Left ventricle myocardium inferior (tissue), 1 donor: Measurements from ENCODE around the gene BSG. TPM values are rescaled to one million over a fixed set of nuclear protein-coding genes. Genes with fewer than 3 reads are reported as not detected.
"Not testable (repeated sequence)": the region's sequence is repeated elsewhere in the genome, so short reads cannot be mapped to it uniquely, and the experiment has no call there.

Experiments used
- DNase-seq: peaks from one replicate; pipeline ENCODE4 v3.0.0-alpha.2; 2020
- H3K27ac ChIP-seq: fragments of 200-600 bp; replicated peaks from 2 replicates; pipeline ENCODE4 v1.8.0; 2021
- H3K27me3 ChIP-seq: fragments of 200-600 bp; 2 replicates; pipeline ENCODE4 v1.8.0; 2021; ENCODE audit warnings: low read depth
- H3K36me3 ChIP-seq: fragments of 200-600 bp; 2 replicates; pipeline ENCODE4 v1.8.0; 2021
- H3K4me1 ChIP-seq: fragments of 200-600 bp; 2 replicates; pipeline ENCODE4 v1.8.0; 2021
- H3K4me3 ChIP-seq: fragments of 200-600 bp; 2 replicates; pipeline ENCODE4 v1.8.0; 2021; ENCODE audit warnings: mild to moderate bottlenecking, moderate library complexity
- H3K9me3 ChIP-seq: fragments of 200-600 bp; replicated peaks from 2 replicates; pipeline ENCODE4 v1.8.0; 2021
- CTCF ChIP-seq: fragments of 200-600 bp; IDR thresholded peaks from 2 replicates; pipeline ENCODE4 v1.8.0; 2021; ENCODE audit warnings: antibody characterized with exemption, mild to moderate bottlenecking, borderline replicate concordance
- intact Hi-C: fragments of 100-400 bp; cut with micrococcal nuclease; formaldehyde crosslinking; loops from one replicate; pipeline ENCODE4 v1.11.0; 2022
- total RNA-seq: library from RNA; stranded (reverse); fragmentation: NEBNext Ultra II Directional; extraction: Animal tissue kit (Norgen Biotek cat#: 25700); gene quantifications from one replicate; pipeline ENCODE4 v1.2.1, GENCODE V29; 2021
- donor health status: DM: no; HTN: yes; CAD: no; lungs with severe emphysema.

Gene BSG
- total RNA-seq, 1 donor from 2014 or later = 1,533 TPM

GRCh38 chr19:620166-620862 lies 47.9 kb downstream of the BSG start:
- Histone ChIP-seq H3K4me1 (peaks cover 2% of the 10 kb centered on the region), H3K4me3 (no peak overlapping the region), H3K27me3 (peaks cover 14% of the 10 kb centered on the region), H3K9me3 (no peaks in the 10 kb centered on the region), H3K36me3 (peaks cover 81% of the 10 kb centered on the region), H3K27ac (no peak overlapping the region)
- intact Hi-C loops = no loop called here
- no peak for DNase-seq
- no peak for TF ChIP-seq CTCF

- H3K4me3 ChIP-seq, H3K27me3 ChIP-seq, H3K9me3 ChIP-seq, intact Hi-C loops, DNase-seq, H3K27ac ChIP-seq, H3K4me1 ChIP-seq: not testable (repeated sequence)
- H3K36me3 ChIP-seq = peaks cover 90% of the 10 kb centered on the region
These were observed 48.8 kb downstream of the BSG start for GRCh38 chr19:621191-621590.

GRCh38 chr19:621819-622218 lies 49.4 kb downstream of the BSG start:
- peaks cover 91% of the 10 kb centered on the region for H3K36me3 ChIP-seq
- H3K4me1 ChIP-seq = no peaks in the 10 kb centered on the region
- H3K9me3 ChIP-seq = no peaks in the 10 kb centered on the region
- no peak for TF ChIP-seq CTCF
- intact Hi-C loops = no loop called here
- H3K4me3 ChIP-seq = no peak overlapping the region
- peaks cover 4% of the 10 kb centered on the region for H3K27me3 ChIP-seq
- DNase-seq = no peak
- no peak overlapping the region for H3K27ac ChIP-seq

- no peaks in the 10 kb centered on the region for H3K4me1 ChIP-seq
- no peak for TF ChIP-seq CTCF
- H3K36me3 ChIP-seq = peaks cover 87% of the 10 kb centered on the region
- H3K9me3 ChIP-seq = no peaks in the 10 kb centered on the region
- DNase-seq = no peak
- no peak overlapping the region for H3K4me3 ChIP-seq
- H3K27me3 ChIP-seq = no peaks in the 10 kb centered on the region
- intact Hi-C loops = no loop called here
- H3K27ac ChIP-seq = no peak overlapping the region
These were observed 50.3 kb downstream of the BSG start for GRCh38 chr19:622666-623065.

- Histone ChIP-seq H3K27me3 (no peaks in the 10 kb centered on the region), H3K36me3 (peaks cover 87% of the 10 kb centered on the region), H3K9me3 (no peaks in the 10 kb centered on the region), H3K4me1 (no peaks in the 10 kb centered on the region), H3K4me3 (no peak overlapping the region), H3K27ac (no peak overlapping the region)
- TF ChIP-seq CTCF = no peak
- intact Hi-C loops = no loop called here
- no peak for DNase-seq
These were observed 51.0 kb downstream of the BSG start for GRCh38 chr19:623175-623916.

- Histone ChIP-seq H3K27me3 (no peaks in the 10 kb centered on the region), H3K4me1 (no peaks in the 10 kb centered on the region), H3K27ac (no peak overlapping the region), H3K9me3 (no peaks in the 10 kb centered on the region), H3K36me3 (peaks cover 87% of the 10 kb centered on the region), H3K4me3 (no peak overlapping the region)
- TF ChIP-seq CTCF = no peak
- intact Hi-C loops = no loop called here
- DNase-seq = no peak
These were observed 51.6 kb downstream of the BSG start for GRCh38 chr19:623974-624373.
